Stimulated activated CD8-positive, alpha-beta memory T cell treated with anti-CD3 and anti-CD28 coated beads, Interleukin-15, amount 100 ng/mL, for 48 hours (primary cell): Measurements from ENCODE around the gene SH3D21.

Experiments
- DNase-seq, 2 donors: peaks; one replicate each; pipeline ENCODE4 v3.0.0-alpha.2; 2020; ENCODE audit warnings: low read depth in 2 of 2

The SH3D21 gene

GRCh38 chr1:36303650-36304360, 2.4 kb upstream of the SH3D21 start:
- no peak for DNase-seq

- no peak for DNase-seq
Measured at GRCh38 chr1:36304521-36304920, 1.6 kb upstream of the SH3D21 start.

- peak in 1 of 2 donors; percentile 55 for DNase-seq
Measured at GRCh38 chr1:36304970-36305914, 926 bp upstream of the SH3D21 start.

- no peak for DNase-seq
Measured at GRCh38 chr1:36305915-36306209, 306 bp upstream of the SH3D21 start.

GRCh38 chr1:36306902-36307456, 811 bp downstream of the SH3D21 start:
- DNase-seq: peak; percentile 88 to 93

- no peak for DNase-seq
Measured at GRCh38 chr1:36307601-36308330, 1.6 kb downstream of the SH3D21 start.

- no peak for DNase-seq
Measured at GRCh38 chr1:36309397-36309796, 3.2 kb downstream of the SH3D21 start.

- DNase-seq: no peak
Measured at GRCh38 chr1:36320291-36320761, 14.2 kb downstream of the SH3D21 start.

GRCh38 chr1:36320767-36321118, 14.6 kb downstream of the SH3D21 start:
- DNase-seq: no peak

- DNase-seq: peak in 1 of 2 donors; percentile 28
Measured at GRCh38 chr1:36321119-36321951, 15.2 kb downstream of the SH3D21 start.

- DNase-seq: no peak
Measured at GRCh38 chr1:36322041-36322785, 16.0 kb downstream of the SH3D21 start.

GRCh38 chr1:36322786-36323635, 16.8 kb downstream of the SH3D21 start:
- peak; percentile 36 to 48 for DNase-seq

GRCh38 chr1:36323636-36324352, 17.6 kb downstream of the SH3D21 start, which contains the start of gene EVA1B:
EVA1B (minus strand) TSS chr1:36323645; CDS start chr1:36323037, 608 bp downstream.
- peak; percentile 21 to 36 for DNase-seq

GRCh38 chr1:36324353-36324703, 18.2 kb downstream of the SH3D21 start:
- no peak for DNase-seq

GRCh38 chr1:36326499-36326898, 20.3 kb downstream of the SH3D21 start:
- no peak for DNase-seq

- no peak for DNase-seq
Measured at GRCh38 chr1:36327421-36328087, 21.4 kb downstream of the SH3D21 start.

GRCh38 chr1:36328088-36328480, 21.9 kb downstream of the SH3D21 start:
- no peak for DNase-seq

GRCh38 chr1:36328713-36329112, 22.5 kb downstream of the SH3D21 start:
- DNase-seq: no peak
